Muscle of back (tissue), 13 donors: ENCODE measurements around the gene CACNA1B. TPM values are rescaled to one million over a fixed set of nuclear protein-coding genes. Genes with fewer than 3 reads are reported as not detected.
"Not testable (repeated sequence)": the region's sequence is repeated elsewhere in the genome, so short reads cannot be mapped to it uniquely, and the experiment has no call there.

Source experiments
- DNase-seq, 3 donors: peaks; one replicate each; pipeline versions ENCODE4 v3.0.0 to v3.0.0-alpha.2; 2013
- long read RNA-seq, 9 donors: transcript quantifications; one replicate each; lab custom pipeline, GENCODE V29; 2026
- polyA plus RNA-seq, 10 donors: library from polyadenylated mRNA; unstranded; fragments of 120-200 nt; gene quantifications; one replicate each; pipeline ENCODE4 v1.2.1, GENCODE V29; 2013; ENCODE audit not compliant: insufficient read length in 10 of 10

Gene CACNA1B
- polyA plus RNA-seq: under 1 TPM; 0.28 to 0.88 (median 0.47) TPM
- long read RNA-seq, donor 1: 0 reads
- long read RNA-seq, donor 2: 0 reads
- long read RNA-seq, donor 3: 0 reads
- long read RNA-seq, donor 4: 0 reads
- long read RNA-seq, donor 5: 0 reads
- long read RNA-seq, donor 6: 0 reads
- long read RNA-seq, donor 7: 0 reads
- long read RNA-seq, donor 8: 0 reads
- long read RNA-seq, donor 9: 0 reads

DNA sequence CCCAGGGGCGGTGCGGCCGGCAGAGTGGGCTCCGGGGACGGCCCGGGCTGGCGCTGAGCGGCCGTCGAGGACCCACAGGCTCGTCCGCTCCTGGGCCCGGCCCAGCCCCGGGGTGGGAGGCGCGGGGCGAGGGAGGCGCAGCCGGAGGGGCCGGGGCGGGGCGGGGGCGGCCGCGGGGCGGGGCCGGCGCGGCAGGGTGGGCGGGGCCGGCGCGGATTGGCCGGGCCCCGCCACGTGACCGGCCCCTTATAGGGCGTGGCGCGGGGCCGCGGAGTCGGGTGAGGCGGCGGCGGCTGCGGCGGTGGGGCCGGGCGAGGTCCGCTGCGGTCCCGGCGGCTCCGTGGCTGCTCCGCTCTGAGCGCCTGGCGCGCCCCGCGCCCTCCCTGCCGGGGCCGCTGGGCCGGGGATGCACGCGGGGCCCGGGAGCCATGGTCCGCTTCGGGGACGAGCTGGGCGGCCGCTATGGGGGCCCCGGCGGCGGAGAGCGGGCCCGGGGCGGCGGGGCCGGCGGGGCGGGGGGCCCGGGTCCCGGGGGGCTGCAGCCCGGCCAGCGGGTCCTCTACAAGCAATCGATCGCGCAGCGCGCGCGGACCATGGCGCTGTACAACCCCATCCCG lies at the start of gene CACNA1B:
TSS of gene CACNA1B (plus strand) at position 277 of the 617 bp plus-strand sequence. CDS start at position 429, 152 bp downstream.
- not testable (repeated sequence) for DNase-seq

GRCh38 chr9:137827908-137828526 lies 49.6 kb upstream of the CACNA1B start:
- no peak for DNase-seq

GRCh38 chr9:137828527-137829259 lies 48.9 kb upstream of the CACNA1B start:
- DNase-seq: peak; percentile 16 to 47 (median 18)

DNA sequence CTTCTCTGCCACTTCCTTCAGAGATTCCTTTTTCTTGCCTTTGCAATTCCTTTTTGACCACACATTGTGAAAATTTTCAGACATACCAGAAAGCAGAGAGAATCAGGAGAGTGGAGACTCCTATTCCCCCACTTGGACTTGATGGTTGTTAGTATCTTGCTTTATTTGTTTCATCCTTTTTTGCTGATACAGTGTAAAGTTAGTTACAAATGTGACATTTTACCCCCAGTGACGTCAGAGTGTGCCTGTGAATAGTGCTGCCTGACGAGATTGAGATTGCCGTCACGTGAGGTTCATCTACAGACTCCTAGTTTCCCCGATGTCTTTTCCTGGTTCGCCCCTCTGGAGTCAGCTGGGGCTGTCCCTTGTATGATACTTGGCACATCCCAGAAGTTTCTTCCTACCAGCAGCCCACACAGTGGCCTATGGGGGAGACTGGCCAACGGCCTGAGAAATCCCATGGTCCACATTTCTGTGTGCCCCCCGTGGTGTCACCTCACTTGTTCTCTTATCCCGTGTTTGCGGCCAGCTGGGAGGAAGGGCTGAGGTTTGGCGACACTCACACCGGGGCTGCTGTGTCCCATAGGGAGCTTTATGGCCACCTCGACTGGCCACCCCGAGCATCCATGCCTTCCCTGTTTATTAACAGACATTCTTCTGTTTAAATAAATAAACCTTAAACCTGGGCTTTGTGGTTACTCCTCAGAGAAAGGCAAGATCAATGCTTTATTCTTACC lies 48.2 kb upstream of the CACNA1B start:
- no peak for DNase-seq

DNA sequence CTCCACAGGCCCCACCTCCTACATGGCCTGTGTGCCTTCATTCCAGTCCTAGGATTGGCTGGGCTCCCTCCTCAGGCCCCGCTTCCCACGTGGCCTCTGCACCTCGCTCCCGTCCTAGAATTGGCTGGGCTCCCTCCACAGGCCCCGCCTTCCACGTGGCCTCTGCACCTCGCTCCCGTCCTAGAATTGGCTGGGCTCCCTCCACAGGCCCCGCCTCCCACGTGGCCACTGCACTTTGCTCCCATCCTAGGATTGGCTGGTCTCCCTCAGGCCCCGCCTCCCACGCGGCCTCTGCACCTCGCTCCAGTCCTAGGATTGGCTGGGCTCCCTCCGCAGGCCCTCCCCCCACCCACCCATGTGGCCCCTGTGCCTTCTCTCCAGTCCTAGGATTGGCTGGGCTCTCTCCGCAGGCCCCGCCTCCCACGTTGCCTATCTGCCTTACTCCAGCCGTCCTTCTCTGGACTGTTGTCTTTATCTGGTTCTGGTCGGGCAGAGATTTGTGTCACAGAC lies 45.3 kb upstream of the CACNA1B start:
- no peak for DNase-seq

- DNase-seq: no peak
Measured at GRCh38 chr9:137832830-137833590, 44.6 kb upstream of the CACNA1B start.

DNA sequence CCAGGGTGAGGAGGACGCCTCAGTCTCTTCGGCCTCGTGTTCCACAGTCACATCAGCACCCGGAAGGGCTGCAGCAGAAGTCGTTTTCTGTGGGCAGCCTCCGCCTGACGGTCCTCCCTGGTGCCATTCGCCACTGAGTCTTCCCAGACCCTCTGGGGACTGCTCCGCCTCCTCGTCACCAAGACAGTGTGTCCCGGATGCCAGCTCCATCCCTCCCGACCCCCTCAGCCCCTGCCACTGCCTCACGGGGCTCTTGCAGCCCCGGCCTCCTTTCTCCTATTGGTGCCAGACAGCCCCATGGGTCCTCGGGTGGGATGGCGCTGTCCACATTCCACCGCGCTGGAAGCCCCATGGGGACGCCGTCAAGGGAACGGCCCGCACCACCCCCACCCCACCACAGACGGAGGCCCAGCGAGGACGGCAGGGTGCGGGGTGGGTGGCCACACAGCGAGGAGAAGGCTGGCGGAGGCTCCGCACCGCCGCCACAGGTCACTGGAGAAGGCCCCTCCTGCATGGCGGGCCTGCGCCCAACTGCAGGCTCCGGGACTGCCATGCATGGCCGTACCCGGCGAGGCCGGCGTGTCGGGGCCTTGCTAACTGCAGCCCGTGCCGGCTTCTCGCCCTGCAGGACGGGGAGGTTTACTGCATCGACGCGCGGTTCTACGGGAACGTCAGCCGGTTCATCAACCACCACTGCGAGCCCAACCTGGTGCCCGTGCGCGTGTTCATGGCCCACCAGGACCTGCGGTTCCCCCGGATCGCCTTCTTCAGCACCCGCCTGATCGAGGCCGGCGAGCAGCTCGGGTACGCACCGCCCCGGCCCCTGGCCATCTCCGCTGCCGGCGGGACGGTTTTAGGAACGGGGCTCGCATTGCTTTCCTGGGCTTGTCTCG lies 43.6 kb upstream of the CACNA1B start:
- no peak for DNase-seq

DNA sequence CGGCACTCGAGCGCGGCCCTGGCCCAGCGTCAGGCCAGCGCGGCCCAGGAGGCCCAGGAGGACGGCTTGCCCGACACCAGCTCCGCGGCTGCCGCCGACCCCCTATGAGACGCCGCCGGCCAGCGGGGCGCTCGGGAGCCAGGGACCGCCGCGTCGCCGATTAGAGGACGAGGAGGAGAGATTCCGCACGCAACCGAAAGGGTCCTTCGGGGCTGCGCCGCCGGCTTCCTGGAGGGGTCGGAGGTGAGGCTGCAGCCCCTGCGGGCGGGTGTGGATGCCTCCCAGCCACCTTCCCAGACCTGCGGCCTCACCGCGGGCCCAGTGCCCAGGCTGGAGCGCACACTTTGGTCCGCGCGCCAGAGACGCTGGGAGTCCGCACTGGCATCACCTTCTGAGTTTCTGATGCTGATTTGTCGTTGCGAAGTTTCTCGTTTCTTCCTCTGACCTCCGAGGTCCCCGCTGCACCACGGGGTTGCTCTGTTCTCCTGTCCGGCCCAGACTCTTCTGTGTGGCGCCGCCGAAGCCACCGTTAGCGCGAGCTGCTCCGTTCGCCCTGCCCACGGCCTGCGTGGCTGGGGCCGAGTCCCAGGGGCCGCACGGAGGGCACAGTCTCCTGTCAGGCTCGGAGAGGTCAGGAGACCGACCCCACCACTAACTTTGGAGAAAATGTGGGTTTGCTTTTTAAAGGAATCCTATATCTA lies 42.6 kb upstream of the CACNA1B start:
- no peak for DNase-seq

GRCh38 chr9:137836151-137836830 lies 41.3 kb upstream of the CACNA1B start:
- no peak for DNase-seq

GRCh38 chr9:137836831-137837241 lies 40.7 kb upstream of the CACNA1B start:
- DNase-seq: no peak

DNA sequence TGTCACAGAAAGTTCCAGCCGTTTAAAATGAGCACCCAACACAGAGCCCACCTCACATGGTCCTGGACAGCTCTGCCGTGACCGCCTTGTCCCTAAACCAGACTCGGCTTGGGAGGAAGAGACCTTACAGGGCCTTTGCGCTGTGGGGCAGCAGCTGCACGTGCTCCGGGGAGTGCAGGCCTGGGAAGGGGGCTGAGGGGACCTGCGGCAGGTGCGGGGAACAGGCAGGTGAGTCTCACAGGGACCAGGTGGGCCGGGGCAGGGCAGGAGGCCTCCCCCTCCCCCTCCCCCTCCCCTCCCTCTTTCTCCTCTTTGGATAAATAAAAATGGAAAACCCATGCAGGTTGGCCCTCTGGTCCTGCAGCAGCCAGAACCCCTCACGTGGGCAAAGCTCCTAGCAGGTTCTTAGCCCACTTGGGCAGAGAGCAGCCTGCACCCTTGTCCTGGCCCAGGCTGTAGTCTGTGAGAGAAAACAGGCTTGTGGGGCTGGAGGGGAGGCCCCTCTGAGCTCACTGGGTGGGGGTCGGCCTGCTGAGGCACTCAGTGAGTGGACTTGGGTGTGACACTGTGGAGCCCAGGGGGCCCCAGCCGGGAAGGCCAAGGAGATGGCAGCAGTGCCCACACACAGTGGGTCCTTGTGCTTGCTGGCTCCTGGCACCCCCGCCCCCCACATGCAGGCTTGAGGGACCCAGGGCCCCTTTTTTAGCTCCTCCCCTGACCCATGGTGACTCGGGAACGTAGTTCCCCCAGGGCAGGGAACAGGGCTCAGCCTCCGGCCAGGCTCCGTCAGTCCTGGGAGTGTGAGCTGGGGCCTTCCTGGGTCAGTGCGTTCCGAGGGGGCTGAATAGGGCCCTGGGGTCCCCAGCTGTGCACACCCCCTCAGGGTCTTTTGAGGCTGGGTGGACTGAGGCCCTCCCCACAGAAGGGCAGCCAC lies 40.0 kb upstream of the CACNA1B start:
- DNase-seq: no peak

GRCh38 chr9:137838576-137838975 lies 39.0 kb upstream of the CACNA1B start:
- DNase-seq: no peak

DNA sequence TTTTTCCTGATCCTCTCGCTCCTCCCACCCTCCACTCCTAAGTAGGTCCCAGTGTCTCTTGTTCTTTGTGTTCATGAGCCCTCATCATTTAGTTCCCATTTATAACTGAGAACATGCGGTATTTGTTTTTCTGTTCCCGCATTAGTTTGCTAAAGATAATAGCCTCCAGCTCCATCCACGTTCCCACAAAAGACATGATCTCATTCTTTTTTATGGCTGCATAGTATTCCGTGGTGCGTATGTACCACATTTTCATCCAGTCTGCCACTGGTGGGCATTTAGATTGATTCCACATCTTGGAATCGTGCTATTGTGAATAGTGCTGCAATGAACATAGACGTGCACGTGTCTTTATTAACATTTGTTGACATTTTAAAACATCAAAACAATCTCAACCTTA lies 34.2 kb upstream of the CACNA1B start:
- DNase-seq: no peak

DNA sequence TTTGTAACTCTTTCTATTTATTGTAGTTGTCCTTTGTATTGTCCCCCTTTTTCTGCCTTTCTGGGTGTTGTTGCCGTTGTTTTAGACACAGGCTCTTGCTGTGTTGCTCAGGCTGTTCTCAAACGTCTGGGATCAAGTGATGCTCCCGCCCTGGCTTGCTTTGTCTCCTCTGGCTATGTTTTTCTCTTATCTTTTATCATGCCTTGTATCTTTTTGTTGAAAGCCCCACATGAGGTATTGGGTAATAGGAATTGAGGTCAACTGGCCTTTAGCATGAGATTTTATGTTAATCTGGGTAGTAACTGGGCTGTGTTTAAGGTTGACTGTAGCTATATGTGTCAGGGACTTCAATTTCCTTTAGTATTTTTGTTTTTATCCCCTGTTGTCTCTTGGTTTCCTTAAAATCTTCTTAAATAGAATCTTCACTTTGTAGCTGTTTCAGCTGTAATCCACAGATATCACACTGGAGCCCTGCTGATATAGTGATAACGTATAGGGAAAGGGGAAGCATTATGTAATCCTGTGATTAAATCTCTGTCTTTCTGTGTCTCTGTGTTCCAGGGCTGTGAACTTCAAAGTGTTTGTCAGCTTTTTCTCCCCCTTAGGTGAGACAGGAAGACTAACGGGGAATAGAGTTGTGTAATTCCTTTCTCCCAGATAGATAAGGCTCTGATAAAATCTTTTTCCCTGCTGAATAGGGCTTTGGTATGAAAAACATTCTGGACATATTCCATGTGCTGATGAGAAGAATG lies 25.9 kb upstream of the CACNA1B start:
- DNase-seq: no peak

DNA sequence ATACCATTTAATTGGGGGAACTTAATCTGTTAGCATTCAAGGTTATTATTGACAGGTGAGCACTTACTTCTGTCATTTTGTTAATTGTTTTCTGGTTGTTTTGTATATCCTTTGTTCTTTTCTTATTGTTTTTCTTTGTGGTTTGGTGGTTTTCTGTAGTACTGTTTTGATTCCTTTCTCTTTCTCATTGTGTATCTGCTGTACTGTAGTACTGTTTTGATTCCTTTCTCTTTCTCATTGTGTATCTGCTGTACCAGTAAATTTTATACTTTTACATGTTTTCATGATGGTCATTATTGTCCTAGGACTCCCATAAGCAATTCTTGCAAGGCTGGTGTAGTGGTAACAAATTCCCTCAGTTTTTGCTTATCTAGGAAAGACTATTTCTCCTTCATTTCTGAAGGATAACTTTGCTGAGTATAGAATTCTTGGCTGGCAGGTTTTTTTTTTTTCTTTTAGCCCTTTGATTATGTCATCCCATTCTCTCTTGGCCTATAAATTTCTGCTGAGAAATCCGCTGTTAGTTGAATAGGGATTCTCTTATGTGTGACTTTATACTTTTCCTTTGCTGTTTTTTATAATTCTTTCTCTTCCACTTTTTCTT lies 24.1 kb upstream of the CACNA1B start:
- no peak for DNase-seq

DNA sequence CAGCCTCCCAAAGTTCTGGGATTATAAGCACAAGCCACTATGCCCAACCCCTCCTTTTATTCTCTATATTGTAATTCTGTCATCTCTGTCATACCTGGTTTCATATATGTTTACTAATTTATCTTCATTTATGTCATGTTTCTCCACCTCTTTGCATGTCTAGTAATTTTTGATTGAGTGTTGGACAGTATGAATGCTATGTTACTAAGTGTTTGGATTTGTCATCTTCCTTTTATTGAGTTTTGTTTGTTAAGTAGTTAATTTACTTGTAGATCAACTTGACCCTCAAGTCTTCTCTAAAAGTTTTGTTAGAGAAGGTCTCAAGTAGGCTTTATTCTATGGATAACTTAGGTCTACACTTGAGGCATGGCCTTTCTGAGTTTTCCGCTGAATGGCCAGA lies 17.2 kb upstream of the CACNA1B start:
- no peak for DNase-seq
